Ramos (cell line): Measurements from ENCODE around the gene SPSB2.

Source experiments
- in situ Hi-C: fragments of 300-500 bp; cut with MboI; formaldehyde crosslinking; loops from one replicate; pipeline ENCODE4 v1.14.3; 2022; ENCODE audit warnings: low sequenced_read_pairs; ENCODE audit not compliant: unreplicated experiment

SPSB2 gene

DNA sequence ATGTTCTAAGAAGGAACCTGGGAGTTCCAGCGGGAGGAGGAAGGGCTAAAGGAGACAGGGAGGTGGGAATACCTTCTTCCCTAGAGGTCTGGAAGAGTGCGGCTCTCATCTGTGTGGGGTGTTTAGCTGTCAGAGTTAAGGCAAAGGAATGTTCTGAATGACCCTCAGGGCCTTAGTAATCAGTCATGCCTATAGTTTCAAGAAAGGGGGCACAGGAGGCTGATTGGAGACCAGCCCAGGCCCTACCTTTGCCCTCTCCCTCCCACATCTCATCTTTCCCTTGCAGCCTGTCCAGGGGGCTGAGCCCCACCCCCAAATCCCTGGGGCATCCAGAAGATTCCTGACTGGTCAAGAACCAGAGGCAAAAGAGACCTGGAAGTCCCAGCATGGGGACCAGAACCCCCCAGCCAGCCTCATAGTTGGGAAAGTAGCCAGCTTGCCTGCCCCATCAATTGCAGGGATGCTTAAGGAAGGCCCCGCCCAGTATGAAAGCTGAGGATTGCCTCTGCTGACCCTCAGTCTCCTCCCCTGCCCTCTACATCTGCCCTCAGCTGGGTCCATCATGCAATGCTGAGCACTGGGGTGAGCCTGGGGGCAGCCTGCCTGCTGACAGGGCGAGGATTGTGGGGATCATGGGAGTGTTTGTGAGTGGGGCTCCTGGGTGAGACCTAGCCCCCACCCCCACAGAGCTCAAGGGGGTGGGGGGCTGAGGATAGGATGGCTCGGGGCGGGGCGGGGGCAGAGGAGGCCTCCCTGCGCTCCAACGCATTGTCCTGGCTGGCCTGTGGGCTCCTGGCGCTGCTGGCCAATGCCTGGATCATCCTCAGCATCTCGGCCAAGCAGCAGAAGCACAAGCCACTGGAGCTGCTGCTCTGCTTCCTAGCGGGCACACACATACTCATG is 49.7 kb downstream of the SPSB2 start:
- in situ Hi-C loops = loop anchor here (5.0 kb wide), 1 partner anchor 71 kb away; the partner anchor contains the start of gene MLF2

GRCh38 chr12:6822426-6823135 is 50.5 kb downstream of the SPSB2 start:
- in situ Hi-C loops = loop anchor here (5.0 kb wide), 1 partner anchor 70 kb away; the partner anchor contains the start of gene MLF2

DNA sequence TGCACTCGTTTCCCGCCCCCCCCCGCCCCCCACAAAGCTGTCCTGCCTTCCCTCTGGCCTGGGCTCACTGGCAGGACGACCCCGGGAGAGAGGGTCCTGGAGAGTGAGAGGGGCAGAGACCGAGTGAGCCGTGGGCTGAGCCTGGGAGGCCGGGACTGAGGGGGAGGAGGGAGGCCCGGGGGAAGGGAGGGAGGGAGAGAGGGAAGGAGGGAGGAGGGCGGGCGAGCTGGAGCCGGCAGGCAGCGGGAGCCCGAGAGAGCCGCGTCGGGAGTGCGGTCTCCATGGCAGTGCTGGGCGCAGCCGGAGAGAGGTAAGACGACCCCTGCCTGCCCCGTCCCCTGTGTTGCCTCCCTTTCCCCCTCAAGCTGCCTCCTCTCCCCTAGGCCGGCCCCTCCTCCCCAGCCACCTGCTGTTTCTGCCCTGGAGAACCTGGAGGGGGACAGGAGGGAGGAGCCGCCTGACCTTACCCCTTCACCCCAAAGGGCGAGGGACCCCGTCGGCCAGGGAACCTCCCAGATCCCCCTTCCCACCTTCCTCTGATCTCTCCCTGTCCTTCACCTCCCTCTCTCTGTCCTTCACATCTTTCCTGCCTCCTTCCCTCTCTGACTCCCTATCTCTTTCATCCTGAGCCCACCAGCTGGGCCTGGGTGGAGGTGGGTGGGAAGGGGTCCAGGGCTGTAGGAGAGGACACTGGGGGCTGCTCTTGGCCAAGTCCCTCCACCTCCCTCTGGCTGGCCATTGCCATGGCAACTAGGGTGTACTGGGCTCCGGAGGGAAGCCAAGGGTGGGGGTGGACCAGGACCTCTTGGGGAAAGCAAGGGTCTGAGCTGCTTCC is 51.3 kb downstream of the SPSB2 start, which contains the start of gene GPR162:
TSS of gene GPR162 (plus strand) at position 231 of the 835 bp plus-strand sequence. CDS start 2,078 bp downstream, outside the sequence.
- in situ Hi-C loops = loop anchor here (5.0 kb wide), 1 partner anchor 70 kb away; the partner anchor contains the start of gene MLF2
